HG02798 (cell line): ENCODE data around the gene RALY.

Experiments used
- ATAC-seq: cut with Tn5 transposase; IDR thresholded peaks from one replicate; pipeline ENCODE4 v1.9.1; 2021; ENCODE audit warnings: mild to moderate bottlenecking; ENCODE audit not compliant: unreplicated experiment, poor library complexity

Gene RALY

GRCh38 chr20:33985830-33986229 lies 7.9 kb upstream of the RALY start:
- ATAC-seq = no peak

DNA sequence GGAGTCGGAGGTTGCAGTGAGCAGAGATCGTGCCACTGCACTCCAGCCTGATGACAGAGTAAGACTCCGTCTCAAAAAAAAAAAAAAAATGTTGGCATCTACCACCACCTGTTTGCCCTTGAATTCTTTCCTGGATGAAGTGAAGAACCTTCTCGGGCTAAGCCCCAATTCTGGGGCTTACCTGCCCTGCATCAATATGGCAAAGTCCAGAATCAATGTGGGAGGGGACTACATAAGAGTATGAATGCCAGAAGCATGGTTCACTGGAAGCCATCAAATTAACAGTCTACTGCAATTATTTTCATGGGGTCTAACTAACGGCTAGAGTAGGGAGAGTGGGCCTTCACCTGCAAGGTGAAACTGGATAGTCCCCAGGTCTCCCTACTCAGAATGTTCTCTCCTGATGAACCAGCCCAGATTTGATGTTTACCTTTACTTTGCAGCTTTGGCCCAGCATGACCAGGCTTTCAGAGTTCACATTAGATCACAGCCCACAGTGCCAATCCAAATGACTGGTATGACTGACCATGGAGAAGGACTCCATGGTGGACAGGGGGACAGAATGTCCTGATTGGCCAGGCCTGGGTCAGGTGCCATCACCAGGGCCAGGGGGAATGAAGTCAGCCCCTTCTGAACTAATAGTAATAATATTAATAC lies 7.0 kb upstream of the RALY start:
- ATAC-seq = no peak

GRCh38 chr20:33990075-33990474 lies 3.6 kb upstream of the RALY start:
- no peak for ATAC-seq

DNA sequence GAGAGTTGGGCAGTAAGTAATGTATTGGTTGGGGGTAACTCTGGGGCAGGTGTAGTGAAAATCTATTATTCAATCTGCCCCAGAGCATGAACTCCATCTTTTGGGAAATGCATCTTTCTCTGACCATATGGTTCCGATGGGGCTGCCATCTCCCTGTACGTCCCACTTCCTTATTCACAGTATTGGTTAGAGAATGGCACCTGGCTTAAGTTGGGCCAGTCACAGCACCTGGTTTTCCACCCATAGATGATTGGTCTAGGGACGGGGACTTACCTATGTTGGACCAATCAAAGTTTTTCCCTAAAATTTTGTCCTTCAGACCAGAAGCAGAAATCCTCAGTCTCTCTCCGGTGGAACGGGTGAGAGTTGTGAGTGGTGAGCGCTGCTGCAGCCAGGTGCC lies 2.2 kb upstream of the RALY start:
- no peak for ATAC-seq

- ATAC-seq = no peak
Observed at GRCh38 chr20:33992145-33992922, 1.4 kb upstream of the RALY start.

GRCh38 chr20:33992923-33993575 lies 662 bp upstream of the RALY start:
- peak; percentile 82 for ATAC-seq

- ATAC-seq = peak; percentile 30
Observed at GRCh38 chr20:33994222-33994913, 657 bp downstream of the RALY start.

DNA sequence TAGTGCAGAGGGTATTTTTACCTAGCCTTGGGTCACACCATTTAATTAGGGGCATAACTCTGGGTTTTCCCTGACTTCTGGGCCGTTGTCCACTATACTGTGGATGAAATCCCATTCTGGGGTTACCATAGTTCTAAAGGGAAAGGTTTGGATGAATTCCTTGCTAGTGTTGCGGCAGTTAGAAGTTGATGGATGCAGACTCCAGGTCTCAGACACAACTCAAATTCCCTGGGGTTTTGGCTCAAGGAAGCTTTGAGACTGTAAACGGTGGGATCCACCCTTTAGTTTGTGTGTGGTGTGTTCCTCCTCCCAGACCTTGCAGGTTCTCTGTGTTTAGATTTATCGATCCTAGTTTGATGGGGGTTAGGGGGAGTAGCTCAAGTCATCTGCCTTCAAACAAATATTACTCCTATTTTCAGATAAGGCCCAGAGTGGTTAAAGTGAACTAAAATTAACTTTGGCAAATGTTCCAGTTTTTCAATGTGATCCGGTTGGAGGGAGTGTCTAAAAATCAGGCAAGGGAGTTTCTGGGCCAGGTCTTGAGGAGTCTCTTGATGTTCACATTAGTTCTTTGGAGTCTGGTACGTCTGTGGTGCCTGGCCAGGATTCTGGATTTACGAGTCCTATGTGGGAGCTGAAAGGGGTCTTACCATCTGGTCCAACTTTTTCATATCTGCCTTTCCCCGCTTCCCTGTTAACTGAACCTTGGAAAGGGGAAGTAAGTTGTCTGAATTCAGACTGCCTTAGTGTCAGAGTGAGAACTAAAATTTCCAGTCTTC lies 1.5 kb downstream of the RALY start:
- ATAC-seq = no peak

GRCh38 chr20:33999025-33999649 lies 5.4 kb downstream of the RALY start:
- no peak for ATAC-seq

DNA sequence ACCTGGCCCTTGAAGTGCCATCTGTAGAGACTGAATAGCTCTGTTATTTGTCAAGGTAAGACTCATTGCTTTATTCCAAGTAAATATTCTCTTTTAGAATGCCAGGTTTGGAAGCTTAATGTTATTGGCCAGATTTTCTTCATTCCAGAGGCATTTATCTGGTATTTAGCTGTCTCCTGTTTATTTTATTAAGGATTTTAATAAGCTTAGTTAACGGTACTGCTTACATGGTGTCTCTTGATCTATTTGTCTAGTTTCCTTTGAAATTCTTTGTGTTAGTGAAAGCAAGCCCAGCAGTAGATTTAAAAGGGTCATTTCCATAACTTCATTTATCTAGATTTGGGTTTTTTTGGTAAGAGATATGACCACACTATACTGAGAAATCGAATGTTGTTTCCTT lies 7.7 kb downstream of the RALY start:
- no peak for ATAC-seq

- ATAC-seq = no peak
Observed at GRCh38 chr20:34004227-34004626, 10.5 kb downstream of the RALY start.

DNA sequence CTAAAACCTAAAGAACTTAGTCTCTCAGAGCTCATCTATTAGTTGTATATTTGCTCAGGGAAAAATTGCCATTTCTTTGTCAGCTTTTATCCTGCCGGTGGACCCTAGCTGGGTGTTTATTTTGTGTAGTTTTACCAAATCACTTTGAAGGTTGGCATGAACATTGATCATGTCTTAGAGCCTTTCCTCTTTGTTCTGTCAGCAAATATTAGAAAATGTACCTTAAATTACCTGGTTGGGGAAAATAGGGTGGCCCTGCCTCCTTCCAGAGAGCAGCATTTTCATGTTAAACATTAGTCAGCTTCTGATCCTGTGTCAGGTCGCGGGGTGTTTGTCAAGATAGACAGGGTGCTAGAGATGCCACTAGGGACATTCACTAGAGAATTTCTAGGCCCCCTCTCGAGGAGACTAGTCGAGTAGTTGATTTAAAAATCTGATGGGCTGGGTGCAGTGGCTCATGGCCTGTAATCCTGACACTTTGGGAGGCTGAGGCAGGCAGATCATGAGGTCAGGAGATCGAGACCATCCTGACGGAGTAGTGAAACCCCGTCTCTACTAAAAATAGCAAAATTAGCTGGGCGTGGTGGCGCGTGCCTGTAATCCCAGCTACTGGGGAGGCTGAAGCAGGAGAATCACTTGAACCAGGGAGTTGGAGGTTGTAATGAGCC lies 11.2 kb downstream of the RALY start:
- no peak for ATAC-seq

GRCh38 chr20:34006619-34007018 lies 12.9 kb downstream of the RALY start:
- no peak for ATAC-seq

DNA sequence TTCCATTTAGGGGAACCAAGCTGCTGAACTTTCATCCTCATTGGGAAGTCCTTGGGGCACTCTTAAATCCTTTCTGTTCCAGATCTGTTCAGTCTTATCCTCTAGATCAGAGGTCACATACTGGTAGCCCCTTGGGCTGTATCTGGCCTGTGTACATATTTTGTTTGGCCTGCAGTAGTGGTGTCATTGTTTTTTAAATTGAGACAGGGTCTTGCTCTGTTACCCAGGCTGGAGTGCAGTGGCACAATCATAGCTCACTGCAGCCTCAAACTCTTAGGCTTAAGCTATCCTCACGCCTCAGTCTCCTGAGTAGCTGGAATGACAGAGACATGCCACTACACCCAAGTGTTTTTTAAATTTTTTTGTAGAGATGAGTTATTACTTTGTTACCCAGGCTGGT lies 14.8 kb downstream of the RALY start:
- ATAC-seq = no peak

GRCh38 chr20:34010405-34010931 lies 16.8 kb downstream of the RALY start:
- no peak for ATAC-seq

DNA sequence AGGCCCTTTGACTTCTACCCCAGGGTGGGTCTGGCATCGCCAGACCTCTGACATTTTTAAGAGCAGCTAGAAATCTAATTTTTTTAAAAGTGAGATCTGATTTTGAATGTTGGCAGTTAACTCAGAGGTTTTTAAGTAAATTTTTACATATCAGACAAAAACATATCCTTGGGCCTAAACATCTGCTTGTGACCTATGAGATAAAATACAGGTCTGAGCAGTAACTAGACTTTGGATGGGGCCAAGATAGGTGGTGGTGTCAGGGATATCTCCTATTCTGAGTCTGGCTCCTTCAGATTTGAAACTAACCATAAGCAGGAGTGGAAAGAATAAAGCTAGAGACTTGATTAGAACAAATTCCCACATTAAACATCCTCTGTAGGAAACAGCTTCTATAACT lies 17.6 kb downstream of the RALY start:
- no peak for ATAC-seq

GRCh38 chr20:34012330-34012729 lies 18.6 kb downstream of the RALY start:
- ATAC-seq = no peak

GRCh38 chr20:34012735-34013134 lies 19.0 kb downstream of the RALY start:
- no peak for ATAC-seq

DNA sequence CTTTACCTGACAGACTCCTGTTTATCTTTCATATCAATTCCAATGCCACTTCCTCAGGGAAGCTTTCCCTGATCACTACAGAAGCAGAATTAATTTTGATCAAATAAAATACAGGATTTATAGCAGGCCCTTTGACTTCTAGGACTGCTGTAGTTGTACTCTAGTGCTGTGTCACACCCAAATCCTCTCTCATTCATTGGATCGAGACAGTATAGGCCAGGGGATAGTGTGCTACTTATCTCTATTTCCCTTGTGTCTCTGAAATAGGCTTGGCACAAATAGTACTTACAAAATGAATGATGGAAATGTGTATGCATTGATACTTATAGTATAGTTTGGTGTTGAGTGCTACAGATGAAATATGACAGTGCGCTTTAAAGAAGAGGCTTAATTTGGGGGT lies 19.8 kb downstream of the RALY start:
- no peak for ATAC-seq
